Liver (tissue), 9 donors: Measurements from ENCODE around the gene GNE. TPM values are rescaled to one million over a fixed set of nuclear protein-coding genes. Genes with fewer than 3 reads are reported as not detected.

Experiments used
- DNase-seq: peaks from one replicate; pipeline ENCODE4 v3.0.0-alpha.2; 2017; ENCODE audit warnings: low spot score
- H3K27ac ChIP-seq, 2 donors: one replicate each; pipeline ENCODE4 v1.7.0; 2013; ENCODE audit warnings: inconsistent platforms in 2 of 2, low read length in 2 of 2, control low read depth in 1 of 2, low read depth in 1 of 2, mild to moderate bottlenecking in 1 of 2
- H3K27me3 ChIP-seq, 4 donors: one replicate each; pipeline versions ENCODE4 v1.6.1 to v1.7.0; 2013; ENCODE audit warnings: low read length in 3 of 4, inconsistent platforms in 1 of 4, mild to moderate bottlenecking in 1 of 4, moderate library complexity in 1 of 4; ENCODE audit not compliant: control insufficient read depth in 4 of 4, insufficient read depth in 4 of 4
- H3K36me3 ChIP-seq, 4 donors: one replicate each; pipeline versions ENCODE4 v1.6.1 to v1.7.0; 2013; ENCODE audit warnings: low read length in 3 of 4, mild to moderate bottlenecking in 3 of 4, low read depth in 1 of 4, moderate library complexity in 1 of 4; ENCODE audit not compliant: control insufficient read depth in 4 of 4, insufficient read depth in 3 of 4
- H3K4me1 ChIP-seq, 4 donors: one replicate each; pipeline versions ENCODE4 v1.6.1 to v1.7.0; 2013; ENCODE audit warnings: low read length in 3 of 4, mild to moderate bottlenecking in 3 of 4, moderate library complexity in 1 of 4; ENCODE audit not compliant: control insufficient read depth in 4 of 4, insufficient read depth in 4 of 4
- H3K4me3 ChIP-seq, 3 donors: one replicate each; pipeline versions ENCODE4 v1.6.1 to v1.7.0; 2013; ENCODE audit warnings: low read length in 3 of 3, control low read depth in 1 of 3, low read depth in 1 of 3, mild to moderate bottlenecking in 1 of 3
- H3K9ac ChIP-seq, 2 donors: one replicate each; pipeline ENCODE4 v1.7.0; 2013; ENCODE audit warnings: low read length in 2 of 2, mild to moderate bottlenecking in 2 of 2, moderate library complexity in 2 of 2, control low read depth in 1 of 2, low read depth in 1 of 2
- H3K9me3 ChIP-seq, 4 donors: one replicate each; pipeline versions ENCODE4 v1.6.1 to v1.7.0; 2013; ENCODE audit warnings: low read length in 3 of 4; ENCODE audit not compliant: control insufficient read depth in 4 of 4
- ATF3 ChIP-seq: IDR thresholded peaks from 2 replicates; pipeline ENCODE4 v1.6.1; 2016; ENCODE audit warnings: antibody characterized with exemption
- CTCF ChIP-seq: fragments of 150-350 bp; IDR thresholded peaks from 2 replicates; pipeline ENCODE4 v1.5.1; 2017; ENCODE audit warnings: improper control_type of control experiment, low read depth, low read length; ENCODE audit not compliant: missing input control
- EGR1 ChIP-seq, 2 donors: IDR thresholded peaks; 2 replicates each; pipeline ENCODE4 v1.6.1; 2016 to 2018; ENCODE audit warnings: antibody characterized with exemption in 2 of 2, low read depth in 2 of 2
- FOXA1 ChIP-seq: IDR thresholded peaks from 2 replicates; pipeline ENCODE4 v1.6.1; 2016; ENCODE audit warnings: antibody characterized with exemption
- FOXA2 ChIP-seq: IDR thresholded peaks from 2 replicates; pipeline ENCODE4 v1.6.1; 2016; ENCODE audit warnings: antibody characterized with exemption
- GABPA ChIP-seq, 2 donors: IDR thresholded peaks in 1 of 2; conservative IDR thresholded peaks in 1 of 2; 2 replicates each; pipeline ENCODE4 v1.6.1; 2016; ENCODE audit warnings: antibody characterized with exemption in 2 of 2, mild to moderate bottlenecking in 1 of 2, moderate library complexity in 1 of 2
- HNF4A ChIP-seq, 2 donors: conservative IDR thresholded peaks; 2 replicates each; pipeline ENCODE4 v1.6.1; 2016; ENCODE audit warnings: antibody characterized with exemption in 2 of 2, mild to moderate bottlenecking in 2 of 2
- HNF4G ChIP-seq: IDR thresholded peaks from 2 replicates; pipeline ENCODE4 v1.6.1; 2016; ENCODE audit warnings: antibody characterized with exemption
- JUND ChIP-seq, 2 donors: IDR thresholded peaks; 2 replicates each; pipeline ENCODE4 v1.6.1; 2016; ENCODE audit warnings: antibody characterized with exemption in 2 of 2
- NR2F2 ChIP-seq: IDR thresholded peaks from 2 replicates; pipeline ENCODE4 v1.6.1; 2016; ENCODE audit warnings: antibody characterized with exemption
- RAD21 ChIP-seq, 2 donors: IDR thresholded peaks; 2 replicates each; pipeline ENCODE4 v1.6.1; 2016; ENCODE audit warnings: antibody characterized with exemption in 2 of 2, mild to moderate bottlenecking in 2 of 2
- REST ChIP-seq: IDR thresholded peaks from 2 replicates; pipeline ENCODE4 v1.6.1; 2016; ENCODE audit warnings: antibody characterized with exemption, mild to moderate bottlenecking
- RXRA ChIP-seq, 2 donors: IDR thresholded peaks; 2 replicates each; pipeline ENCODE4 v1.6.1; 2017 to 2018; ENCODE audit warnings: antibody characterized with exemption in 2 of 2, mild to moderate bottlenecking in 1 of 2
- SP1 ChIP-seq: IDR thresholded peaks from 2 replicates; pipeline ENCODE4 v1.6.1; 2018; ENCODE audit warnings: antibody characterized with exemption, mild to moderate bottlenecking
- TAF1 ChIP-seq: conservative IDR thresholded peaks from 2 replicates; pipeline ENCODE4 v1.6.1; 2016; ENCODE audit warnings: antibody characterized with exemption, mild to moderate bottlenecking
- YY1 ChIP-seq: IDR thresholded peaks from 2 replicates; pipeline ENCODE4 v1.6.1; 2016; ENCODE audit warnings: antibody characterized with exemption, mild to moderate bottlenecking
- ZBTB33 ChIP-seq: IDR thresholded peaks from 2 replicates; pipeline ENCODE4 v1.6.1; 2016; ENCODE audit warnings: antibody characterized with exemption
- WGBS: extraction: QIAGEN DNeasy Blood & Tissue Kit; methylation state at CpG from one replicate; pipeline ENCODE4 v1.1.7; 2013; 5-methylcytosine and 5-hydroxymethylcytosine counted together
- polyA plus RNA-seq, 2 donors: library from polyadenylated mRNA; stranded (reverse) in 1 of 2; unstranded in 1 of 2; fragments of 200-250 nt in 1 of 2; fragments of >200 nt in 1 of 2; fragmentation: Nextera tagmentation in 1 of 2; extraction: Ambion mirVana in 1 of 2; gene quantifications; one replicate each; pipeline versions ENCODE4 v1.2.1 to v1.2.3, GENCODE V29; 2013 to 2015
- total RNA-seq, 2 donors: library from RNA; depleted of rRNA; stranded (reverse); fragments of >200 nt; gene quantifications; one replicate each; pipeline ENCODE4 v1.2.3, GENCODE V29; 2014
- TF ChIP-seq, protein P1 (sequence below): IDR thresholded peaks from 2 replicates; pipeline ENCODE4 v1.6.1; 2016; ENCODE audit warnings: antibody characterized with exemption
- donor health status: healthy.
- donor health status: healthy.
- donor health status: healthy.
- donor health status: healthy.
- donor health status: healthy.

Gene GNE
- total and polyA plus RNA-seq, 4 donors: 21.8 to 177 (median 38.1) TPM

DNA sequence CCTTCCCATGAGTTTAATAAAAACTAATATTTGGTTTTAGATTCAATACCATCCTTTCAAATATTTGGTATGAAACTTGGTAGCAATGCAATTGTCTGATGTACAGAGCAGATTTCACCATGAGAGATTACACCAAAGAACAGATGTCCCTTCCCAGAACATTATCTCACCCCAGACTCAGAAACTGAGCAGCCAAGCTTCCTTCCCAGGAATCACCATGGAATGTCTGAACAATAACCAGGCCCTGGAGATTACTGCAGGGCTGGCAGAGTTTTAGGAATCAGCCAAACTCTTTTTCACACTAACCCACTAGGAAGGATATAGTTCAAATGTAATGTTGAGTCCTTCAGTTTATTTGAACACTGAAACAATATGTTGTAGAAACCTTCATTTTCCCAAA lies 43.7 kb downstream of the GNE start:
- Histone ChIP-seq H3K9me3 (no peaks in the 10 kb centered on the region), H3K27me3 (no peaks in the 10 kb centered on the region), H3K4me1 (peaks cover 0 to 5% (median 0%) of the 10 kb centered on the region in 4 donors), H3K4me3 (no peak overlapping the region), H3K36me3 (peaks cover 6 to 70% (median 58%) of the 10 kb centered on the region in 4 donors), H3K9ac (no peak overlapping the region), H3K27ac (no peak overlapping the region)
- no peak for DNase-seq
- TF ChIP-seq ZBTB33: no peak
- no peak for TF ChIP-seq FOXA1
- TF ChIP-seq RXRA (IDR thresholded peaks at IDR 0.05): no peak
- TF ChIP-seq ATF3: no peak
- TF ChIP-seq RAD21 (IDR thresholded peaks at IDR 0.05): no peak
- no peak for TF ChIP-seq HNF4A (conservative IDR thresholded peaks at IDR 0.05)
- TF ChIP-seq, protein P1, sequence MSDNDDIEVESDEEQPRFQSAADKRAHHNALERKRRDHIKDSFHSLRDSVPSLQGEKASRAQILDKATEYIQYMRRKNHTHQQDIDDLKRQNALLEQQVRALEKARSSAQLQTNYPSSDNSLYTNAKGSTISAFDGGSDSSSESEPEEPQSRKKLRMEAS: no peak
- TF ChIP-seq NR2F2: no peak
- no peak for TF ChIP-seq EGR1 (IDR thresholded peaks at IDR 0.05; ENCODE audit: low read depth in 2 of 2)
- no peak for TF ChIP-seq REST
- no peak for TF ChIP-seq FOXA2
- no peak for TF ChIP-seq CTCF
- no peak for TF ChIP-seq HNF4G
- no peak for TF ChIP-seq TAF1
- TF ChIP-seq YY1: no peak
- TF ChIP-seq SP1: no peak

DNA sequence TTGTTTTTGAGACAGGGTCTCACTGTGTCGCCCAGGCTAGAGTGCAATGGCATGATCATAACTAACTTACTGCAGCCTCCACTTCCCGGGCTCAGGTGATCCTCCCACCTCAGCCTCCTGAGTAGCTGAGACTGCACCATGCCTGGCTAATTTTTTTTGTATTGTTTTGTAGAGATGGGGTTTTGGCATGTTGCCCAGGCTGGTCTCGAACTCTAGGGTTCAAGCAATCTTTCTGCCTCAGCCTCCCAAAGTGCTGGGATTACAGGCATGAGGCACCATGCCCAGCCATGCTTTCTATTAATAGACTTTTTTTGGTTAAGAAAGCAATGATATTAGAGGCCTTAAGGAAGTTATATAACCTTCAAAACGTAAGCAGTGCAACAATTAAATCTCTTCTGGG lies 44.3 kb downstream of the GNE start:
- peaks cover 0 to 5% (median 0%) of the 10 kb centered on the region in 4 donors for H3K4me1 ChIP-seq
- no peaks in the 10 kb centered on the region for H3K9me3 ChIP-seq
- WGBS: 84% methylated on average over 4 of the region's 4 CpGs
- no peak overlapping the region for H3K27ac ChIP-seq
- DNase-seq: no peak
- H3K4me3 ChIP-seq: no peak overlapping the region
- no peak overlapping the region for H3K9ac ChIP-seq
- H3K36me3 ChIP-seq: peaks cover 6 to 70% (median 55%) of the 10 kb centered on the region in 4 donors
- no peaks in the 10 kb centered on the region for H3K27me3 ChIP-seq
- TF ChIP-seq FOXA2: no peak
- TF ChIP-seq ATF3: no peak
- no peak for TF ChIP-seq JUND (IDR thresholded peaks at IDR 0.05)
- TF ChIP-seq GABPA (IDR thresholded peaks at IDR 0.05 in 1 of 2, conservative IDR thresholded peaks at IDR 0.05 in 1 of 2): no peak
- TF ChIP-seq CTCF: no peak
- no peak for TF ChIP-seq SP1
- TF ChIP-seq REST: no peak
- no peak for TF ChIP-seq YY1
- no peak for TF ChIP-seq NR2F2
- TF ChIP-seq, protein P1: no peak
